ENCODE results near the gene KISS1. TPM values are rescaled to one million over a fixed set of nuclear protein-coding genes. Genes with fewer than 3 reads are reported as not detected.

Gene KISS1
- total RNA-seq, 1 experiment from 2014 or later: 1.3 TPM

DNA sequence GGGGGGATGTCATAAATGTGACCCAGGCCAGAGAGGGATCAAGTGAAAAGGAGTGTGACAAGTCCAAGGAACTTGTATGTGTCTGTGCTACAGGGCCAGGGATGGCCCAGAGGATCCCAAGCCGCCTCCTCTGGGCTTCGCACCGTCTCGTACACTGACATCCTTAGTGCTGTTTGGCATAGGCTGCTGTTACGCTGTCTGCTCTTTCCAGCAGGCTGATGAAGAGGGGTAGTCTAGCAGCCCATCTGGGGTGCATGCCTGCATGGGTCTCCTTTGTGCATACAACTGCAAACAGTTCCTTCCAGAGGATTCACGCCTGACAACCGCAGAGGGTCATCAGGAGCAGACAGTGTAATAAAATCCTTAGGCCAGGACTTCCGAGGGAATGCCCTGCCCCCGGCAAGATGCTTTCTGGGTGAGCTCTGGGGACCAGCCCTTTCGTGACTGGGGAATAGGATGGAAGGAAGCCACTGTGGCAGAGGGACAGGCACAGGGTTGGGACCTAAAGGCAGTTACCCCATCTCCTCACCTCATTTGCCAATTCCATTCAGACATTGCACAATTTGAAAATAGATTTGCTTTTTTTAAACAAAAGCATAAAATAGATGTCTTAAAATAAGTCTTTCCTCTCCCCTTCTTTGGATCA, 23.8 kb upstream of the KISS1 start:
- ChIA-PET POLR2A (no interaction called here), RAD21 (ENCODE audit: low non-redundant PET in 1 of 2, low total read pairs in 2 of 2, uncharacterized antibody in 2 of 2, unreplicated experiment in 2 of 2) (no interaction called here), CTCF (no interaction called here)
- Histone ChIP-seq H3K4me2 (ENCODE audit: low read length) (no peak overlapping the region), H3K9me2 (ENCODE audit: insufficient read depth) (no peaks in the 10 kb centered on the region), H2AFZ (ENCODE audit: low read depth, low read length, poor library complexity, severe bottlenecking) (no peak overlapping the region), H3K9ac (ENCODE audit: low read length) (no peak overlapping the region), H3K36me3 (ENCODE audit: control insufficient read depth in 1 of 2, insufficient read depth in 2 of 2, low read length in 2 of 2) (no peaks in the 10 kb centered on the region), H4K20me1 (ENCODE audit: insufficient read depth) (no peaks in the 10 kb centered on the region), H3K79me2 (ENCODE audit: insufficient read depth, low read length) (no peaks in the 10 kb centered on the region), H3K27ac (ENCODE audit: low read depth, low read length) (no peak overlapping the region), H3K27me3 (ENCODE audit: insufficient read depth, low read length) (no peaks in the 10 kb centered on the region), H3K4me1 (ENCODE audit: control insufficient read depth in 1 of 2, insufficient read depth in 2 of 2, low read length in 2 of 2) (no peaks in the 10 kb centered on the region), H3K4me3 (replicated peaks in 1 of 2; ENCODE audit: low read depth in 1 of 2, low read length in 2 of 2) (no peak overlapping the region), H3K9me3 (ENCODE audit: control insufficient read depth in 1 of 2, insufficient read depth in 1 of 2, low read depth in 1 of 2, low read length in 2 of 2) (no peaks in the 10 kb centered on the region)
- no peak for ATAC-seq
- no TSS peak for BruUV-seq (replicated peaks)
- intact Hi-C loops (cut with micrococcal nuclease): no loop called here
- TF ChIP-seq RAD21 (IDR thresholded peaks at IDR 0.05; ENCODE audit: low read depth) (no peak), JUND (IDR thresholded peaks at IDR 0.05) (no peak), POLR2AphosphoS5 (IDR thresholded peaks at IDR 0.05; ENCODE audit: low read depth, low read length) (no peak), ELF1 (IDR thresholded peaks at IDR 0.05; ENCODE audit: borderline replicate concordance, low read depth) (no peak), SRF (IDR thresholded peaks at IDR 0.05; ENCODE audit: low read depth) (no peak), CBX3 (IDR thresholded peaks at IDR 0.05; ENCODE audit: low read depth) (no peak), EGR1 (IDR thresholded peaks at IDR 0.05; ENCODE audit: low read depth) (no peak), YY1 (IDR thresholded peaks at IDR 0.05; ENCODE audit: extremely low read depth, insufficient replicate concordance, low read depth, low read length) (no peak), EZH2 (IDR thresholded peaks at IDR 0.05) (no peak), SIN3A (IDR thresholded peaks at IDR 0.05; ENCODE audit: low read depth) (no peak), ZNF274 (IDR thresholded peaks at IDR 0.05; ENCODE audit: low read depth, low read length) (no peak), POLR2A (IDR thresholded peaks at IDR 0.05; ENCODE audit: borderline replicate concordance, extremely low read depth, insufficient read depth, insufficient read length) (no peak)
- TF ChIP-seq, protein P1, sequence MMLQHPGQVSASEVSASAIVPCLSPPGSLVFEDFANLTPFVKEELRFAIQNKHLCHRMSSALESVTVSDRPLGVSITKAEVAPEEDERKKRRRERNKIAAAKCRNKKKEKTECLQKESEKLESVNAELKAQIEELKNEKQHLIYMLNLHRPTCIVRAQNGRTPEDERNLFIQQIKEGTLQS (IDR thresholded peaks at IDR 0.05): no peak
- TF ChIP-seq, protein P2, sequence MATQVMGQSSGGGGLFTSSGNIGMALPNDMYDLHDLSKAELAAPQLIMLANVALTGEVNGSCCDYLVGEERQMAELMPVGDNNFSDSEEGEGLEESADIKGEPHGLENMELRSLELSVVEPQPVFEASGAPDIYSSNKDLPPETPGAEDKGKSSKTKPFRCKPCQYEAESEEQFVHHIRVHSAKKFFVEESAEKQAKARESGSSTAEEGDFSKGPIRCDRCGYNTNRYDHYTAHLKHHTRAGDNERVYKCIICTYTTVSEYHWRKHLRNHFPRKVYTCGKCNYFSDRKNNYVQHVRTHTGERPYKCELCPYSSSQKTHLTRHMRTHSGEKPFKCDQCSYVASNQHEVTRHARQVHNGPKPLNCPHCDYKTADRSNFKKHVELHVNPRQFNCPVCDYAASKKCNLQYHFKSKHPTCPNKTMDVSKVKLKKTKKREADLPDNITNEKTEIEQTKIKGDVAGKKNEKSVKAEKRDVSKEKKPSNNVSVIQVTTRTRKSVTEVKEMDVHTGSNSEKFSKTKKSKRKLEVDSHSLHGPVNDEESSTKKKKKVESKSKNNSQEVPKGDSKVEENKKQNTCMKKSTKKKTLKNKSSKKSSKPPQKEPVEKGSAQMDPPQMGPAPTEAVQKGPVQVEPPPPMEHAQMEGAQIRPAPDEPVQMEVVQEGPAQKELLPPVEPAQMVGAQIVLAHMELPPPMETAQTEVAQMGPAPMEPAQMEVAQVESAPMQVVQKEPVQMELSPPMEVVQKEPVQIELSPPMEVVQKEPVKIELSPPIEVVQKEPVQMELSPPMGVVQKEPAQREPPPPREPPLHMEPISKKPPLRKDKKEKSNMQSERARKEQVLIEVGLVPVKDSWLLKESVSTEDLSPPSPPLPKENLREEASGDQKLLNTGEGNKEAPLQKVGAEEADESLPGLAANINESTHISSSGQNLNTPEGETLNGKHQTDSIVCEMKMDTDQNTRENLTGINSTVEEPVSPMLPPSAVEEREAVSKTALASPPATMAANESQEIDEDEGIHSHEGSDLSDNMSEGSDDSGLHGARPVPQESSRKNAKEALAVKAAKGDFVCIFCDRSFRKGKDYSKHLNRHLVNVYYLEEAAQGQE (IDR thresholded peaks at IDR 0.05; ENCODE audit: low read depth): no peak
- TF ChIP-seq, protein P3, sequence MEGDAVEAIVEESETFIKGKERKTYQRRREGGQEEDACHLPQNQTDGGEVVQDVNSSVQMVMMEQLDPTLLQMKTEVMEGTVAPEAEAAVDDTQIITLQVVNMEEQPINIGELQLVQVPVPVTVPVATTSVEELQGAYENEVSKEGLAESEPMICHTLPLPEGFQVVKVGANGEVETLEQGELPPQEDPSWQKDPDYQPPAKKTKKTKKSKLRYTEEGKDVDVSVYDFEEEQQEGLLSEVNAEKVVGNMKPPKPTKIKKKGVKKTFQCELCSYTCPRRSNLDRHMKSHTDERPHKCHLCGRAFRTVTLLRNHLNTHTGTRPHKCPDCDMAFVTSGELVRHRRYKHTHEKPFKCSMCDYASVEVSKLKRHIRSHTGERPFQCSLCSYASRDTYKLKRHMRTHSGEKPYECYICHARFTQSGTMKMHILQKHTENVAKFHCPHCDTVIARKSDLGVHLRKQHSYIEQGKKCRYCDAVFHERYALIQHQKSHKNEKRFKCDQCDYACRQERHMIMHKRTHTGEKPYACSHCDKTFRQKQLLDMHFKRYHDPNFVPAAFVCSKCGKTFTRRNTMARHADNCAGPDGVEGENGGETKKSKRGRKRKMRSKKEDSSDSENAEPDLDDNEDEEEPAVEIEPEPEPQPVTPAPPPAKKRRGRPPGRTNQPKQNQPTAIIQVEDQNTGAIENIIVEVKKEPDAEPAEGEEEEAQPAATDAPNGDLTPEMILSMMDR (IDR thresholded peaks at IDR 0.05 in 2 of 3, conservative IDR thresholded peaks at IDR 0.05 in 1 of 3; ENCODE audit: borderline replicate concordance in 1 of 3, insufficient read depth in 1 of 3, low read depth in 2 of 3, low read length in 2 of 3): no peak
- no peak for DNase-seq (ENCODE audit: low read depth, low spot score)
